MM.1S (cell line): ENCODE data around the gene CREB5.

ENCODE experiments used
- DNase-seq: peaks from one replicate; pipeline ENCODE4 v3.0.0-alpha.2; 2015
- H2AFZ ChIP-seq: fragments of 300-600 bp; sonication (generic); 2 replicates; pipeline ENCODE4 v1.6.0; 2016; ENCODE audit warnings: antibody characterized with exemption, low read length
- H3F3A ChIP-seq: fragments of 300-600 bp; sonication (generic); 2 replicates; pipeline ENCODE4 v1.6.1; 2016; ENCODE audit warnings: mild to moderate bottlenecking, antibody characterized with exemption, low read length, moderate library complexity, mixed read lengths; ENCODE audit not compliant: insufficient read depth
- H3K27ac ChIP-seq: fragments of 300-600 bp; sonication (generic); 2 replicates; pipeline ENCODE4 v1.5.1; 2016; ENCODE audit warnings: mild to moderate bottlenecking, low read length
- H3K27me3 ChIP-seq: fragments of 300-600 bp; sonication (generic); replicated peaks from 2 replicates; pipeline ENCODE4 v1.6.0; 2016; ENCODE audit warnings: low read length; ENCODE audit not compliant: insufficient read depth
- H3K36me3 ChIP-seq: fragments of 300-600 bp; sonication (generic); replicated peaks from 2 replicates; pipeline ENCODE4 v1.6.1; 2016; ENCODE audit warnings: mild to moderate bottlenecking, low read length, mixed read lengths; ENCODE audit not compliant: insufficient read depth
- H3K4me1 ChIP-seq: fragments of 300-600 bp; sonication (generic); 2 replicates; pipeline ENCODE4 v1.6.1; 2016; ENCODE audit warnings: low read length, mixed read lengths
- H3K4me2 ChIP-seq: fragments of 300-600 bp; sonication (generic); 2 replicates; pipeline ENCODE4 v1.6.0; 2016; ENCODE audit warnings: low read depth, low read length
- H3K4me3 ChIP-seq: fragments of 300-600 bp; sonication (generic); 2 replicates; pipeline ENCODE4 v1.5.1; 2016; ENCODE audit warnings: low read length, mixed read lengths
- H3K79me2 ChIP-seq: fragments of 300-600 bp; sonication (generic); 2 replicates; pipeline ENCODE4 v1.6.1; 2016; ENCODE audit warnings: mixed run types, low read length, mixed read lengths
- H3K9ac ChIP-seq: fragments of 300-600 bp; sonication (generic); 2 replicates; pipeline ENCODE4 v1.6.1; 2016; ENCODE audit warnings: low read length, mixed read lengths
- H3K9me2 ChIP-seq: fragments of 300-600 bp; sonication (generic); replicated peaks from 2 replicates; pipeline ENCODE4 v1.6.1; 2016; ENCODE audit warnings: mild to moderate bottlenecking, low read length, mixed read lengths; ENCODE audit not compliant: insufficient read depth
- H3K9me3 ChIP-seq: fragments of 300-600 bp; sonication (generic); replicated peaks from 2 replicates; pipeline ENCODE4 v1.6.1; 2016; ENCODE audit warnings: mild to moderate bottlenecking, low read length, mixed read lengths; ENCODE audit not compliant: insufficient read depth
- H4K20me1 ChIP-seq: fragments of 300-600 bp; sonication (generic); 2 replicates; pipeline ENCODE4 v1.6.1; 2016; ENCODE audit warnings: mild to moderate bottlenecking, low read length, moderate library complexity, mixed read lengths; ENCODE audit not compliant: insufficient read depth
- CTCF ChIP-seq: fragments of 300-600 bp; sonication (generic); IDR thresholded peaks from 2 replicates; pipeline ENCODE4 v1.5.1; 2016; ENCODE audit warnings: antibody characterized with exemption, low read length, mixed read lengths
- EZH2 ChIP-seq: fragments of 300-600 bp; sonication (generic); optimal IDR thresholded peaks from 2 replicates; pipeline ENCODE3; 2017; ENCODE audit warnings: low read depth, mild to moderate bottlenecking, antibody characterized with exemption, low read length, mixed read lengths
- EZH2phosphoT487 ChIP-seq: fragments of 300-600 bp; sonication (generic); IDR thresholded peaks from 2 replicates; pipeline ENCODE4 v1.6.1; 2018; ENCODE audit warnings: antibody characterized with exemption, low read length

The CREB5 gene

DNA sequence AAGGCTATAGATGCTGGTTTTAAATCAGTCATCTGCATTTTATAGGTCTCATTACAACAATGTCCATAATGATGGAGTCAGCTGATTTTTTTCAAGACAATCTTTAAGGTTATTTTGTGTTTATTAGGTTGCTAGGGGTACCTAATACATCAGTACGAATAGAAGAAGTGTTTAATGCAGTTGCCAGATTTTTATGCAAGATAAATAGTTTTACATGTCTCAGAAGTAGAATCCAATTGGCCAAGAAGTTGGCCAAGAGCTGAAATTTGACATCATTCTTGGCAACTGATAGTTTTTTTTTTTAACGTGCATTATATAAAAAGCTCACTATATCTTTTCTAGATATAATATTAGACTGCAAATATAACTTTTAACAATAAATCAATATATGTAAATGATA, 337.3 kb downstream of the CREB5 start:
- no peaks in the 10 kb centered on the region for H3K79me2 ChIP-seq
- H2AFZ ChIP-seq: no peak overlapping the region
- H3K9me2 ChIP-seq: no peaks in the 10 kb centered on the region
- no peak overlapping the region for H3K4me3 ChIP-seq
- no peak overlapping the region for H3K9ac ChIP-seq
- TF ChIP-seq EZH2phosphoT487: no peak
- no peaks in the 10 kb centered on the region for H3K9me3 ChIP-seq
- no peaks in the 10 kb centered on the region for H3F3A ChIP-seq
- H4K20me1 ChIP-seq: no peaks in the 10 kb centered on the region
- H3K27me3 ChIP-seq: no peaks in the 10 kb centered on the region
- H3K27ac ChIP-seq: no peak overlapping the region
- H3K4me1 ChIP-seq: no peaks in the 10 kb centered on the region
- no peak for DNase-seq
- no peak overlapping the region for H3K4me2 ChIP-seq
- H3K36me3 ChIP-seq: no peaks in the 10 kb centered on the region

GRCh38 chr7:28750981-28751380, 338.7 kb downstream of the CREB5 start:
- no peaks in the 10 kb centered on the region for H3K36me3 ChIP-seq
- H3K9me2 ChIP-seq: no peaks in the 10 kb centered on the region
- no peak overlapping the region for H3K4me3 ChIP-seq
- DNase-seq: no peak
- no peaks in the 10 kb centered on the region for H3K4me1 ChIP-seq
- TF ChIP-seq CTCF: no peak
- H4K20me1 ChIP-seq: no peaks in the 10 kb centered on the region
- H3K4me2 ChIP-seq: no peak overlapping the region
- no peak overlapping the region for H2AFZ ChIP-seq
- H3F3A ChIP-seq: no peaks in the 10 kb centered on the region
- H3K27ac ChIP-seq: no peak overlapping the region
- no peaks in the 10 kb centered on the region for H3K79me2 ChIP-seq
- H3K9ac ChIP-seq: no peak overlapping the region
- no peaks in the 10 kb centered on the region for H3K27me3 ChIP-seq
- H3K9me3 ChIP-seq: no peaks in the 10 kb centered on the region

DNA sequence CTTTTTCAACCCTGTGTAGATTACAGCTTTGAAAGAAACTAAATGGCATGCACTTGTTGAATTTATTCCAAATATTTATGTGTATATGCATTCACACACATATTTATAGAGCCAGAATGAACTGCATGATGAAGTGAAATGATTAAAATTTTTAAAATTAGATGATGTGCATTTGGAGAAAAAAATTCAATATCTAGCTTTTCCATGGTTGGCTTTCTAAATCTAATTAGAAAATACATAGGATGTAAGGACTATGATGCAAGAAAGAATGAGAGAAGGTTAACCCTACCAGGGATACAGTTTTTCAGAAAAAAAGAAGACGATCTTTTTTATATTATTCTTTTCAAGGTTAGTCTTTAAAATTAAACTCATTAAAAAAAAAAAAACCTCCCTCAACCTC, 341.3 kb downstream of the CREB5 start:
- Histone ChIP-seq H3K9me2 (no peaks in the 10 kb centered on the region), H3K36me3 (no peaks in the 10 kb centered on the region), H3F3A (no peaks in the 10 kb centered on the region), H3K27ac (no peak overlapping the region), H3K27me3 (no peaks in the 10 kb centered on the region), H2AFZ (no peak overlapping the region), H4K20me1 (no peaks in the 10 kb centered on the region), H3K4me1 (no peaks in the 10 kb centered on the region), H3K9ac (no peak overlapping the region), H3K79me2 (no peaks in the 10 kb centered on the region), H3K9me3 (no peaks in the 10 kb centered on the region), H3K4me2 (no peak overlapping the region), H3K4me3 (no peak overlapping the region)
- no peak for DNase-seq
- TF ChIP-seq CTCF: no peak
- no peak for TF ChIP-seq EZH2phosphoT487
- no peak for TF ChIP-seq EZH2

DNA sequence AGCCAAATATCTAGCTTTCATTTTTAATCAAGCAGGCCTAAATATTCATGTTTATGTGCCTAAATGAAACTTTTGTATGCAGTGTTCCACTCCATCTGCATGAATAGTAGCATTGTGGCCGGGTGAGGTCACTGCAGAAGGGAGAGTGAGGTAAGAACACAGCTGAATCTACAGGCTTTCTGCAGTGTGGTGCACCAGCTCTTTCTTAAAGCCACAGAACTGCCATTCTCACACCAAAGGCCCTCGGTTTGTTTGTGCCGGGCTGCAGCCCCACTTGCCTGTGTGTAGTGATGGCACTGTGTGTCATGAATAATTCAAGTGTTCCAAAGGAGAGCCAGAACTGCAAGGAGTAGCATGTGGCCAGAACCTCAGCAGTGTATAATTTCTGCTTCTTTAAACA, 341.7 kb downstream of the CREB5 start:
- no peak for TF ChIP-seq EZH2phosphoT487
- 0 out of 2 replicates have a peak, but pooled peaks have one; percentile 7 for TF ChIP-seq CTCF
- Histone ChIP-seq H3K4me2 (no peak overlapping the region), H3K36me3 (no peaks in the 10 kb centered on the region), H3K79me2 (no peaks in the 10 kb centered on the region), H3K9me3 (no peaks in the 10 kb centered on the region), H3K4me3 (no peak overlapping the region), H3K9me2 (no peaks in the 10 kb centered on the region), H3F3A (no peaks in the 10 kb centered on the region), H2AFZ (no peak overlapping the region), H4K20me1 (no peaks in the 10 kb centered on the region), H3K27ac (no peak overlapping the region), H3K9ac (no peak overlapping the region), H3K4me1 (no peaks in the 10 kb centered on the region), H3K27me3 (no peaks in the 10 kb centered on the region)
- DNase-seq: no peak
